Keratinocyte (primary cell): Measurements from ENCODE around the gene GIPR. TPM values are rescaled to one million over a fixed set of nuclear protein-coding genes. Genes with fewer than 3 reads are reported as not detected.

Source experiments
- DNase-seq: peaks from one replicate; pipeline ENCODE4 v3.0.0-alpha.2; 2011; ENCODE audit warnings: low read depth, missing footprints, low spot score
- FAIRE-seq: peaks from 2 replicates; lab custom pipeline; 2011; peaks lifted over from hg19 to GRCh38; lab: Jason Lieb, UNC
- H2AFZ ChIP-seq: 2 replicates; pipeline ENCODE4 v1.6.0; 2012; ENCODE audit warnings: low read length, control low read depth, inconsistent platforms; ENCODE audit not compliant: control insufficient read depth
- H3K27ac ChIP-seq: 2 replicates; pipeline ENCODE4 v1.5.1; 2011; ENCODE audit warnings: low read length; ENCODE audit not compliant: control insufficient read depth, insufficient read depth
- H3K27me3 ChIP-seq: 3 replicates; pipeline ENCODE4 v1.6.0; 2011; ENCODE audit warnings: low read length; ENCODE audit not compliant: control insufficient read depth, insufficient read depth; ENCODE audit errors: extremely low read depth
- H3K36me3 ChIP-seq, 2 experiments: 2 replicates in 1 of 2; 3 replicates in 1 of 2; pipeline ENCODE4 v1.5.1; 2011; ENCODE audit warnings: low read length in 2 of 2, mild to moderate bottlenecking in 1 of 2; ENCODE audit not compliant: control insufficient read depth in 2 of 2, insufficient read depth in 2 of 2; ENCODE audit errors: extremely low read depth in 1 of 2
- H3K4me1 ChIP-seq: 3 replicates; pipeline ENCODE4 v1.5.1; 2011; ENCODE audit warnings: low read length; ENCODE audit not compliant: control insufficient read depth, insufficient read depth; ENCODE audit errors: extremely low read depth
- H3K4me2 ChIP-seq: 3 replicates; pipeline ENCODE4 v1.6.0; 2011; ENCODE audit warnings: low read depth, low read length; ENCODE audit not compliant: control insufficient read depth, insufficient read depth; ENCODE audit errors: extremely low read depth
- H3K4me3 ChIP-seq, 3 experiments: fragments of 200-600 bp in 1 of 3; sonication (generic) in 1 of 3; 2 replicates in 2 of 3; 3 replicates in 1 of 3; pipeline ENCODE4 v1.5.1; 2011 to 2016; ENCODE audit warnings: low read length in 3 of 3, mild to moderate bottlenecking in 3 of 3, control low read depth in 2 of 3, inconsistent platforms in 1 of 3, low read depth in 1 of 3, mixed read lengths in 1 of 3, mixed run types in 1 of 3, moderate library complexity in 1 of 3; ENCODE audit not compliant: control insufficient read depth in 2 of 3, insufficient read depth in 2 of 3; ENCODE audit errors: extremely low read depth in 1 of 3
- H3K79me2 ChIP-seq: 2 replicates; pipeline ENCODE4 v1.6.0; 2012; ENCODE audit warnings: low read length; ENCODE audit not compliant: control insufficient read depth, insufficient read depth
- H3K9ac ChIP-seq: 3 replicates; pipeline ENCODE4 v1.6.0; 2011; ENCODE audit warnings: low read length; ENCODE audit not compliant: control insufficient read depth, insufficient read depth; ENCODE audit errors: extremely low read depth
- H3K9me1 ChIP-seq: 3 replicates; pipeline ENCODE4 v1.6.0; 2011; ENCODE audit warnings: low read length; ENCODE audit not compliant: control insufficient read depth, insufficient read depth; ENCODE audit errors: extremely low read depth
- H3K9me3 ChIP-seq: 2 replicates; pipeline ENCODE4 v1.5.1; 2012; ENCODE audit warnings: low read depth, low read length; ENCODE audit not compliant: control insufficient read depth
- H4K20me1 ChIP-seq: 3 replicates; pipeline ENCODE4 v1.6.0; 2011; ENCODE audit warnings: low read length; ENCODE audit not compliant: control insufficient read depth, insufficient read depth; ENCODE audit errors: extremely low read depth
- CTCF ChIP-seq, 3 experiments: IDR thresholded peaks in 1 of 3; conservative IDR thresholded peaks in 1 of 3; optimal IDR thresholded peaks in 1 of 3; 2 replicates in 2 of 3; 3 replicates in 1 of 3; pipeline versions ENCODE3 to v1.5.1; 2011; ENCODE audit warnings: low read length in 3 of 3, mild to moderate bottlenecking in 3 of 3, moderate library complexity in 2 of 3, control low read depth in 1 of 3, inconsistent platforms in 1 of 3; ENCODE audit not compliant: insufficient read depth in 2 of 3; ENCODE audit errors: extremely low read depth in 1 of 3
- EZH2 ChIP-seq: IDR thresholded peaks from one replicate; pipeline ENCODE4 v1.6.1; 2012; ENCODE audit warnings: inconsistent platforms, mild to moderate bottlenecking, low read length, moderate library complexity
- dilution Hi-C: fragments of 300-500 bp; cut with MboI; formaldehyde crosslinking; loops from one replicate; pipeline ENCODE4 v1.7.0; 2020; ENCODE audit warnings: low sequenced_read_pairs; ENCODE audit not compliant: extremely low pct_ligation_motif_present
- polyA plus RNA-seq, 5 experiments: library from polyadenylated mRNA; depleted of rRNA in 3 of 5; stranded (reverse) in 3 of 5; stranded (forward) in 1 of 5; unstranded in 1 of 5; fragments of >200 nt; gene quantifications; 1 replicate in 1 of 5; 2 replicates in 3 of 5; 3 replicates in 1 of 5; pipeline versions ENCODE4 v1.2.1 to v1.2.3, GENCODE V29; 2011 to 2012; ENCODE audit warnings: missing spikeins in 2 of 5, low read depth in 1 of 5, low replicate concordance in 1 of 5

GIPR gene
- polyA plus RNA-seq, 1 donor (not counting 4 experiments of a cell fraction or from before 2014, with no cell fraction given): 1.4 TPM

- Histone ChIP-seq H3K9ac (peak overlapping the region; percentile 75), H3K4me2 (peak overlapping the region; percentile 75), H2AFZ (no peak overlapping the region), H3K27me3 (no peaks in the 10 kb centered on the region), H3K4me3 (no peak overlapping the region), H3K9me1 (no peaks in the 10 kb centered on the region), H3K36me3 (peaks cover 6 to 10% of the 10 kb centered on the region in 2 experiments), H3K9me3 (no peaks in the 10 kb centered on the region), H3K4me1 (peaks cover 36% of the 10 kb centered on the region), H3K79me2 (peaks cover 3% of the 10 kb centered on the region), H4K20me1 (no peaks in the 10 kb centered on the region), H3K27ac (peak overlapping the region; percentile 93)
- TF ChIP-seq EZH2 (no peak), CTCF (optimal IDR thresholded peaks at IDR 0.05 in 1 of 3, IDR thresholded peaks at IDR 0.05 in 1 of 3, conservative IDR thresholded peaks at IDR 0.05 in 1 of 3; ENCODE audit: extremely low read depth in 1 of 3, insufficient read depth in 2 of 3, low read length in 3 of 3) (no peak)
- dilution Hi-C loops: no loop called here
- FAIRE-seq (peak; percentile 86), DNase-seq (peak; percentile 96)
Measured at GRCh38 chr19:45632468-45633196, 35.4 kb upstream of the GIPR start.

DNA sequence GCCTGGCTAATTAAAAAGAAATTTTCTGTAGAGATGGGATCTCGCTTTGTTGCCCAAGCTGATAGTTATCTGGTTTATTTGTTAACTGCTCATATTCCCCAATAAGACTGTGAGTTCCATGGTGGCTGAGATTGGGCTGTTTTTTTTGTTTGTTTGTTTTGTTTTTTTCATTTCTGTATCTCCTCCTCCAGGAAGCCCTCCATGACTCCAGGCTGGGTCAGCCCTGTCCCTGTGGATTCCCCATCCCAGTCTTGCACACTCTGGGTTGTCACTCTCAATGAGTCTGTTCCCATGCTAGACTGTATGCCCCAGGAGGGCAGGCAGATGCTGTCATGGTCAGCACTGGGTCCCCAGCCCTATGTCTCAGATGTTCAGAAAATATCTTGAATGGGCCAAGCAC, 31.7 kb upstream of the GIPR start:
- H3K79me2 ChIP-seq: peaks cover 3% of the 10 kb centered on the region
- H3K9me1 ChIP-seq: peaks cover 2% of the 10 kb centered on the region
- TF ChIP-seq CTCF (optimal IDR thresholded peaks at IDR 0.05 in 1 of 3, IDR thresholded peaks at IDR 0.05 in 1 of 3, conservative IDR thresholded peaks at IDR 0.05 in 1 of 3; ENCODE audit: extremely low read depth in 1 of 3, insufficient read depth in 2 of 3, low read length in 3 of 3) (no peak), EZH2 (no peak)
- peaks cover 30% of the 10 kb centered on the region for H3K4me1 ChIP-seq
- no peak overlapping the region for H3K4me2 ChIP-seq
- H3K9me3 ChIP-seq: no peaks in the 10 kb centered on the region
- no peak overlapping the region for H3K9ac ChIP-seq
- DNase-seq (no peak), FAIRE-seq (no peak)
- no peak overlapping the region for H3K4me3 ChIP-seq
- H3K36me3 ChIP-seq: peaks cover 0 to 2% of the 10 kb centered on the region in 2 experiments
- no peak overlapping the region for H2AFZ ChIP-seq
- H4K20me1 ChIP-seq: no peaks in the 10 kb centered on the region
- H3K27ac ChIP-seq: no peak overlapping the region
- dilution Hi-C loops: no loop called here
- no peaks in the 10 kb centered on the region for H3K27me3 ChIP-seq
